AML-193 (cell line): Measurements from ENCODE around the gene SOSTDC1.
"Not testable (repeated sequence)": the region's sequence is repeated elsewhere in the genome, so short reads cannot be mapped to it uniquely, and the experiment has no call there.

Experiments used
- DNase-seq, 2 experiments: peaks; one replicate each; lab custom pipeline; 2025; lab: John Stamatoyannopoulos, UW

SOSTDC1 gene

DNA sequence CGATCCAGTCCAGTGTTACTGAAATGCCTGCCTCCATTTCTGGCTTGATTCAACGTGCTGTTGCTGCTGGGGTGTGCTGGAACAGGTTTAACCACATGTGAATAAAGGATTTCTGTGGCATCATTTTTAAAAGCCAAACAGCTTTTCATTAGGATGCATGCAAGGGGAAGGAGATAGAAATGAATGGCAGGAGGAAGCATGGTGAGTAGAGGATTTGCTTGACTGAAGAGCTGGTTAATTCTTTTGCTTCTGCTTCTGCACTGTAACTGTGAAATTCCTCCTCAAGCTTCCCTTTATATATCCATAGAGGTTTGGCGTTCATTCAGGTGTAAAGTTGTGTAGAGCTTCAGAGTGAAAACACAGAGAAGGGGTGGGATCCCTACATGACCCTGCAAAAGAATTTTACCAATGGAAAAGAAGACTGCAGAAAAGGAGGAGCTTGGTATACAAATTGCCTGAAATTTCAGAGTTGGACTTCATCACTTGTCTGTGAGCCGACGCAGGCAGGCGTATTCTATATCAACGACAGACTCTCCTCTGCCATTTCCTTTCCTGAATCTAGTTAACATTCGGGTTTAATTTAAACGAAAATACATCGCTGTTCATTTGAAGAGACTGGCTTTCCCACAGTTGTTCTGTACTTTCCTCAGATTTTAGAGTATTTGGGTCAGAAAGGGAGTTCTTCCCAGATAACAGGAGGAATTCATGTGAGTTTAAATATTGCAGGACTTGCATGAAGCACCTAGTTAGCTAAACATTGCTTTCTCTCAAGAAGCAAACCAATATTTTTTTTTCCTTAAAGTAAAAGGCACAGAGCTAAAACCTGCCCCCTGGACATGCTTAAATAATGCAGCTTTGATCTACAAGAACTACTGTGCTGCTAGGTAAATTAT, at the start of gene SOSTDC1:
Gene SOSTDC1, minus strand, starts transcription at position 270 of the 893 bp plus-strand sequence. Its CDS starts 70 bp downstream, at position 200.
- no peak for DNase-seq

- DNase-seq: no peak
These were observed 49.2 kb upstream of the SOSTDC1 start for GRCh38 chr7:16514729-16515128.

GRCh38 chr7:16514271-16514670, 48.7 kb upstream of the SOSTDC1 start:
- no peak for DNase-seq

DNA sequence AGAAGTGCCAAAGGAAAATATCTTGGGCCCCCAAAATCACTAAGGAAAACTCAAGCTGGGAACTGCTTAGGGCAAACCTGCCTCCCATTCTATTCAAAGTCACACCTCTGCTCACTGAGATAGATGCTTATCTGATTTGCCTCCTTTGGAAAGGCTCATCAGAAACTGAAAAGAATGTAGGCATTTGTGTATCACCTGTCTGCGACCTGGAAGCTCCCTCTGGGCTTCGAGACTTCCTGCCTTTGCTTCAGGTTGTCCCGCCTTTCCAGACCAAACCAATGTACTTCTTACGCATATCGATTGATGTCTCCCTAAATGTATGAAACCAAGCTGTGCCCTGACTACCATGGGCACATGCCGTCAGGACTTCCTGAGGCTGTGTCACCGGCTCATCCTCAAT, 46.6 kb upstream of the SOSTDC1 start:
- DNase-seq: no peak

DNA sequence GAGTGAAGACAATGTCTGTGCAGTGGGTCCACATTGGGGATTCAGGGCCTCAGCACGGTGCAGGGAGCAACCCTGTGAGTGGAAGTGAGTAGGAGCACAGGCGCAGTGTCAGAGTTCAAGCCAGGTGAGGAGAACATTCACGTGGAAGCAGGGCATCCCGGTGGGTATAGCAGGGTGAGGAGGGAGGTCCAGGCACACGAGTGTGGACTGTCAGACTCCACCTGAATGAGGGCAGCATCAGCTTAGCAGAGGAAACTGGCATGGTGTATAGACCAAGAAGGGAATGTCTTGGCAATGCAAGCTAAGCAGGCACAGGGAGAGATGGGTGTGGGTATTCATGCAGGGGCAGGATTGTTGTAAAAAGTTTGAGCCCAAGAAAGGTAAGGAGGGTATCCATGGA, 45.8 kb upstream of the SOSTDC1 start:
- DNase-seq: no peak

- no peak for DNase-seq
These were observed 44.3 kb upstream of the SOSTDC1 start for GRCh38 chr7:16509829-16510228.

- DNase-seq: not testable (repeated sequence)
These were observed 40.9 kb upstream of the SOSTDC1 start for GRCh38 chr7:16506422-16506821.

DNA sequence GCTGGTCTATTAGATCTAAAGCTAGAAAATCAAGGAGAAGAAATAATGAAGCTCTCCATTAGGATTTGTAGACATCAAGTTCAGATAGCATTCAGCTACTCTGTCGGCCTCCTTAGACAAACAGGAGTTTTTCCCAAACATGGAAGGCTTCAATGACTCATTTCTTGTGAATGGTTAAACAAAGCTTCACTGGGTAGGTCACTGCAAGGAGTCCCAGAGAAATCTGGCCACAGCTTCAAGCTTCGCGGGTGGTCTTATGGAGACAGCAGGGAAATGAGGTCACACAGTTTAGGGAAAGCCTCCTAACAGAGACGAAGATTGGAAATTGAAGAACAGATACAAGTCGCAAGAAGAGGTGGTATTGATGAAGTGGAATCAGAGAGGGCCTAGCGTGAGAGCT, 38.5 kb upstream of the SOSTDC1 start:
- no peak for DNase-seq

DNA sequence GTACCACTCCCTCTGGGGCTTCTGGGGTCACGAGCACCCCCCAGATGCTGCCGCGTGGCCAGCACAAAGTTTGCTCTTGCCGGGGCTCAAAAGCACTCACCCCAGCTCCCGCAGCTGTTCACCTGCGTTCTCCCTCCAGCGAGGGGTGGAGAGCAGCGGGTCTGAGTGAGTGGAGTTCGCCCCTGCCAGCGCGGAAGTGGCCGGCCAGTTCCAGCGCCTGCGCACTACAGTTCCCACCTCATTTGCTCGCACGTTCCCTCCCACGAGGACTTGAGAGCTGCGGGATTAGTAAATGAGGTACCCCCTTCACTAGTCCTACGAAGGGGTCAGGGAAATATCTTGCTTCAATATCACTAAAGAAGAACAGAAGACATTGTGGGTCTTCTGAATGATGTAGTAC, 36.8 kb upstream of the SOSTDC1 start:
- no peak for DNase-seq

- no peak for DNase-seq
These were observed 32.6 kb upstream of the SOSTDC1 start for GRCh38 chr7:16498122-16498521.

- DNase-seq: no peak
These were observed 29.6 kb upstream of the SOSTDC1 start for GRCh38 chr7:16494955-16495719.

- no peak for DNase-seq
These were observed 29.0 kb upstream of the SOSTDC1 start for GRCh38 chr7:16494551-16494950.

DNA sequence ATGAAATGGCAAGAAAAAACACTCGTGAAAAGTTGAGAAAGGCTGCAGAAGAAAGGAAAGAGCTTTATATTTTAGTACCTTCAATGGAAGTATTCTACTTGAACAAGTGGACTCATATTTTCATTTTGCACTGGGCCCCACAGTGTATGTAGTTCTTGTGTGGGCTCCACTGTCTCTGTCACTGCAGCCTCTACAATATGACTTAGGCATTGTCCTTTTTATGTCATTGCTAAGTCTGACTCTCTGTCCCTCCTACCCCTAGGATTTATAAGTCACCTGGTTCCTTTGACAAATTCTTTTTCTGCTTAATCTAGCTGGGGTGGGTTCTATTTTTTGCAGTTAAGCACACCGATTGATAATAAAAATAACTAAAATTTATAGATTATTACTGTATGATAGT, 27.7 kb upstream of the SOSTDC1 start:
- no peak for DNase-seq

DNA sequence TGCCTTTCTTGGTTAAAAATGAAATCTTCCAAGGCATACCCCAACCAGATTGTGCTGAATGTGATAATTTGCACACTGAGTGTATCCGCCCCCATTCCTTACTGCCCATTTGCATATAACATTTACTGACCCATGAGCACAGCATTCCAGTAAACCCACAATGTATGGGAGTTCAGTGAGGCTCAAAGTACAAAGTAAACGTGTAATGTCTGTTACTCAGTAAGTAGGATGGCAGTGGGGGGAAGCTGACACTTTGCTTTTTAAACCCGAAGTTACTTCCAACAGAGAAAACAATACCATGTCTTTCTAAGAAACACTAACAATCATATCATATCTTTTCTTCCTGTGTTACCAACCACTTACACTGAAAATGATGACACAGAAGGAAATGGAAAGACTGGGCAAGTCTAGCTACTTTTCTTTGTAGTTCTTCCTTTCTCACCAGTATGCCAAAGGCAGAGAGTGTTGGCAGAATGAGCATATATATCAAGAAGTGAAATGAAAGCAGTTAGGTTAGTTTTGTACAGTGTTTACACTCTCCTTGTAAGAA, 27.1 kb upstream of the SOSTDC1 start:
- no peak for DNase-seq

GRCh38 chr7:16491148-16491547, 25.6 kb upstream of the SOSTDC1 start:
- DNase-seq: no peak

DNA sequence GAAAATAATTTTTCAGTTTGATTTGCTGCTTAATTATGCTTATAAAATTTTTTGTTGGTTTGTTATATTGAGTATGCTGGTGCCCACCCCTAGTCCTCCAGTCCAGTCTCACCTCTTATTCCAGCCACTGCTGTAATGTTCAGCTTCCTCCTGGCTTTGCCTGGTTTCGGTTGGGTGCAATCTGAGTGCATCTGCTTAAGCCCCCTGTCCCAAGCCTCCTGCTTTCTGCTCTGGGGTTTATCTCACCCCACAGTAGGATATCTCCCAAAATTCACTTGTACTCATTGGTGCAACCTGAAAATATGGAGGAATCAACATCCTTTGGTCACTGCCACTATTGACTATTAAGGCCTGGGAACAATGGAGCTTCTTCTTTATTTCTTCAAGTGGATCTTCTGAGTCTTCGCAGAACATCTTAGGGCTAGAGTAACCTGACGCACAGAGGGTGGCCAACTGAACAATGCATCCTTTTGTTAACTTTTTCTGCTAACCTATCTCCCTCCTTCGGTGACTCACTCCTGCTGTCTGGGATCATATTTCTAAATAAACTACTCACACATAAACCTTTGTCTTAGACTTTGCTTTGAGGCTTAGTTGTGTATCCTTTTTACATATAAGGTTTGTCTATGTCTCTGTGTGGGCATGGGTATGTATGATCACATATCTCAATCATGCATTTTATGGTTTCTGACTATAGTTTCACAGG, 19.1 kb upstream of the SOSTDC1 start:
- DNase-seq: no peak

DNA sequence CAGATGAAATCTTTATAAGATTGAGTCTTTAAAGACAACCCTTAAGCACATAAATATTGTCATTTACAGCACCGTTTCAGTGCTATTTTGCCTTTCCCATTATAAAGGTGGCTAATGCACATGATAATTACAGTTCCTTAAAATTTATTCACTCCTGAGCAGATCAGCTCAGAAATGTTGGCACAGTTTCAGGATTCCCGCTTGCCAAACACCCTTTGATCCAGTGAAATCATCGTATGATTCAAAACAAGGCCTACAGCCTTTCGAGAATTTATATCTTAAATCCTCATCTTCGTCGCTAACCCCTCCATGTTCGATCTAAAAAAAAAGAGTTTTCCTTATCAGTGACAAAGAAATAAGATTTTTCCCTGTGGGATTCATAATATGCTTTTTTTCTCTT, 14.1 kb upstream of the SOSTDC1 start:
- no peak for DNase-seq

GRCh38 chr7:16479161-16479560, 13.6 kb upstream of the SOSTDC1 start:
- DNase-seq: no peak

DNA sequence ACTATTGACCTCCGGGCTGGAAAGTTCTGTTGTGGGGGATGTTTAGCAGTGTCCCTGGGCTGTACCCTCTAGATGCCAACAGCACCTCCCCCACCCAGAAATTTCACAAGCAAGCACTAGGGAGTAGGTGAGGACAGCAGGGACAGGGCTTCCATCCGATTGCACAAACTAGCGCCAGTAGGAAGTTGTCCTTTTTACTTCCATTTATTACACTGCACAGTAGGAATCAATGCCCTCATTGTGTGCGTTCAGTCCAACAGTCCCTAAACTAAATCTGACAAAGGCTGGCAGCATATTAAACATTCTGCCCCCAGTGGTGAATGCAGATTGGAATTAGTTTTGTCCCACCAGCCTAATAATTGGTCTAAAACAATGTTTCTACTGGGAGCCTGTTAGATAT, 6.4 kb upstream of the SOSTDC1 start:
- DNase-seq: no peak

DNA sequence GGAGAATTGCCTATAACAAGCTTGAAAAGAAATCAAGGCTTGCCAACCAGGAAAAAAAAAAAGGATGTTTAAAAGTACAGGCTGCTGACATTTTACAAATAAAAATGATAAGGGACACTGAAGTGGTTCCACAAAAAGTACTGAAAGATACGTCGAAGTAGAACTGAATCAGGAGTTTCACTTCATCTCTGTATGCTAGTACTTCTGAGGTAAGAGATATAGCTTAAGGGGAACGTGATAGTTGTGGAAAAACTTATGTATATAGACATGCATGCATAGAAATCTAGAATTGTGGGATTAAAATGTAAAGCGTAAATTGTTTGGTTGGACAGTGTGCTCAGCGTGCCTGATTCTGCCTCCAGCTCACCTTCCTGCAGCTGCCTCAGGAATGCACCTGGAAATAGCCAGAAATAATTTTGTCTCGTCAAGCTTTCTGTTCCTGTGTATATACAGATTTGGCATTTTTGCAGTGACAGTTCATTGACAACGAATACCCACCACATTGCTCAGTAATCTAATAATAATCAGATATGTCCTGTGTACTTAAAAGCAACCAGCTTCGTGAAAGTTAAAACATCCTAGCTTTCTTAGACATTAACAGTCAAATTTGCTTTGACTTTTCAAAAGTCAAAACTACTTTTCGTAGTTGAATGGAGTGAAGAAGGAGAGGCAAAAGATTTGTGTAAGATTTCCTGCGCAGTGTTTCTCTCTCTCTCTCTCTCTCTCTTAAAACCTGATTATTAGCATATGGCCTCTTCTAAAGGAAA, 1.4 kb downstream of the SOSTDC1 start:
- no peak for DNase-seq

- no peak for DNase-seq
These were observed 2.0 kb downstream of the SOSTDC1 start for GRCh38 chr7:16463520-16463919.
